Mammary epithelial cell (primary cell): ENCODE measurements around the gene RASA1.

Experiments
- EZH2 ChIP-seq: IDR thresholded peaks from 2 replicates; pipeline ENCODE4 v1.6.1; 2012; ENCODE audit warnings: low read length, inconsistent platforms, borderline replicate concordance
- TF ChIP-seq, protein P1 (sequence below), 2 donors: IDR thresholded peaks in 1 of 2; conservative IDR thresholded peaks in 1 of 2; 2 replicates each; pipeline ENCODE4 v1.5.1; 2011 to 2012; ENCODE audit warnings: inconsistent platforms in 2 of 2, low read length in 2 of 2, mild to moderate bottlenecking in 2 of 2, control low read depth in 1 of 2, low read depth in 1 of 2; ENCODE audit not compliant: insufficient read depth in 1 of 2; ENCODE audit errors: extremely low read depth in 1 of 2

DNA sequence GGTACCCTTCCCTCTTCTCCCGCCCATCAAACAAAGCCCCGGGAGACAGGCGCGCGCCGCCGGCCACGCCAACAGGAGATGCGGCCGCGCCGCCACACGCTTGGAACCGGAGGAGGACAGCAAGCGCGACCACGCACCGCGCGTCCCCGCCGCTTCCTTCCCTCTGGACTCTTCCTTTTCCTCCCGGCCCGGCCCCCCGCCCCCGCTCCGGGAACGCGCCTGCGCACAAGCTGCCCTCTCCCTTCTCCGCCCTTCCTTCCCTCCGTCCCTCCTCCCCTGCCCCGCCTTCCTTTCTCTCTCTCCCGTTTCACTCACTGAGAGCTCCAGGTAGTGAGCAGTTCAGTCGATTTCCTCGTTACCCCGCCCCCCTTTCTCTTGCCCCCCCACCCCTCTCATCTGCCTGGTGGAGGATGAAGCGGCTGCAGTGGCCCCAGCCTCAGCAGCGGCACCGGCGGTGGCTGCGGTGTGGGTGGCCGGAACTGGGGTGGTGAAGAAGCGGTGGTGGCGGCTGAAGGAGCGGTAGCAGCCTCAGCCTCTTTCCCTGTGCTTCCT is at the start of gene RASA1:
- TF ChIP-seq, protein P1, sequence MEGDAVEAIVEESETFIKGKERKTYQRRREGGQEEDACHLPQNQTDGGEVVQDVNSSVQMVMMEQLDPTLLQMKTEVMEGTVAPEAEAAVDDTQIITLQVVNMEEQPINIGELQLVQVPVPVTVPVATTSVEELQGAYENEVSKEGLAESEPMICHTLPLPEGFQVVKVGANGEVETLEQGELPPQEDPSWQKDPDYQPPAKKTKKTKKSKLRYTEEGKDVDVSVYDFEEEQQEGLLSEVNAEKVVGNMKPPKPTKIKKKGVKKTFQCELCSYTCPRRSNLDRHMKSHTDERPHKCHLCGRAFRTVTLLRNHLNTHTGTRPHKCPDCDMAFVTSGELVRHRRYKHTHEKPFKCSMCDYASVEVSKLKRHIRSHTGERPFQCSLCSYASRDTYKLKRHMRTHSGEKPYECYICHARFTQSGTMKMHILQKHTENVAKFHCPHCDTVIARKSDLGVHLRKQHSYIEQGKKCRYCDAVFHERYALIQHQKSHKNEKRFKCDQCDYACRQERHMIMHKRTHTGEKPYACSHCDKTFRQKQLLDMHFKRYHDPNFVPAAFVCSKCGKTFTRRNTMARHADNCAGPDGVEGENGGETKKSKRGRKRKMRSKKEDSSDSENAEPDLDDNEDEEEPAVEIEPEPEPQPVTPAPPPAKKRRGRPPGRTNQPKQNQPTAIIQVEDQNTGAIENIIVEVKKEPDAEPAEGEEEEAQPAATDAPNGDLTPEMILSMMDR (conservative IDR thresholded peaks at IDR 0.05 in 1 of 2, IDR thresholded peaks at IDR 0.05 in 1 of 2; ENCODE audit: extremely low read depth in 1 of 2, insufficient read depth in 1 of 2, low read depth in 1 of 2, low read length in 2 of 2), result no peak
- no peak for TF ChIP-seq EZH2
